Measurements from ENCODE around the gene COL23A1. TPM values are rescaled to one million over a fixed set of nuclear protein-coding genes. Genes with fewer than 3 reads are reported as not detected.

COL23A1 gene
- total and polyA plus RNA-seq, 2 donors (not counting 1 experiment from before 2014, with no cell fraction given), result 0.20 TPM; not detected in 1

DNA sequence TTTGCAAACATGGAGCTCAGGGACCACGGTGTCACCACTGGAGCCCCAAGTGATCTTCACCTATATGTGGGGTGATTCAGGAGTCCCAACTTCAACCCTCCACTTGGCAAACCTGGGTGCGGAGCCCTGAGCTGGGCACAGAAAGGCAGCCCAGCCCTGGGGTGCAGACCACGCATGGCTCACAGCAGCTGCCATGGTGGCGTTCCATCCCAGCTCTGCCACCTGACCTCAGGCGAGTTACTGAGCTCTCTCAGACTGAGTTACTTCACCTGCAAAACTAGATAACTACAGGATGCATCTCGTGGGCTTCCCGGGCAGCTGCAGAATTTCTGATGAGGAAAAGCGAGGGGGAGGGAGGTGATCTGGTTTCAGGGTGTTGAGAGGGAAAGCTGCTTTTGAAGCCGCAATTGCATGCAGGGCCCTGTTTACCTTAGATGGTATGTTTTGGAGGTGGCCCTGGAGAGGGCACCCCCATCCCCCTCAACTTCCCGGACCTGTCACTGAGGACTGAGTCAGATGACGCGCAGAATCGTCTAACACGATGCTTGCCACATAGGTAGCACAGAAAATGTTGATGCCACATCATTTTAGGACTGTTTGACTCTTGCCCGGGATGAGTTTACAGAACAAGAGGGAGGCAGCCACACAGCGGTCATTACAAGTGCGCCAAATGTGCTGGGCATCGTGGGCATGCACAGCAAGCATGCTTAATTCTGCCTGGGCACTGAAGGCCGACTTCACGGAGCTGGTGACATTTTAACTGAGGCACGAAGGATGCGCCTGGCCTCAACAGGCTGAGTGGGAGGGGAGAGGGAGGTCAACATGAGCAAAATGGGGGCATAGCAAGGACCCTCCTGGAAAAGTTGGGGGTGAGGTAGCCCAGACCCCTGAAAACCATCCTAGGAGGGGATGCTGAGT is 154.6 kb downstream of the COL23A1 start:
- no peaks in the 10 kb centered on the region for H3K4me1 Mint-ChIP-seq
- H4K20me1 ChIP-seq (ENCODE audit: control insufficient read depth, insufficient read depth, low read length, poor library complexity, severe bottlenecking), result no peaks in the 10 kb centered on the region
- no peaks in the 10 kb centered on the region for H3K9me3 Mint-ChIP-seq (ENCODE audit: insufficient read depth)
- no peaks in the 10 kb centered on the region for H3K79me2 ChIP-seq (ENCODE audit: control insufficient read depth, insufficient read depth, low read length)
- POLR2A ChIA-PET, result no interaction called here
- H3K9me3 ChIP-seq (ENCODE audit: control extremely low read depth in 1 of 3, control insufficient read depth in 2 of 3, insufficient read depth in 1 of 3, low read length in 2 of 3), result no peaks in the 10 kb centered on the region
- 90% methylated on average over 21 of the region's 22 CpGs for WGBS (ENCODE audit: insufficient coverage)
- H3K4me2 ChIP-seq (replicated peaks; ENCODE audit: low read depth, low read length, poor library complexity, severe bottlenecking), result no peak overlapping the region
- TF ChIP-seq EZH2 (IDR thresholded peaks at IDR 0.05; ENCODE audit: borderline replicate concordance, insufficient read depth, low read depth, low read length, poor library complexity, severe bottlenecking) (no peak), CTCF (IDR thresholded peaks at IDR 0.05) (no peak)
- intact Hi-C loops (cut with micrococcal nuclease), result no loop called here
- no peak overlapping the region for H3K27ac Mint-ChIP-seq
- H3K27ac ChIP-seq (ENCODE audit: low read length in 2 of 2), result no peak overlapping the region
- H3K4me1 ChIP-seq (ENCODE audit: control insufficient read depth in 2 of 2, insufficient read depth in 2 of 2, low read length in 2 of 2), result no peaks in the 10 kb centered on the region
- ATAC-seq (ENCODE audit: low read depth) (no peak), DNase-seq (no peak)
- H3K36me3 ChIP-seq (replicated peaks in 1 of 2; ENCODE audit: control extremely low read depth in 1 of 2, control insufficient read depth in 1 of 2, extremely low read depth in 1 of 2, insufficient read depth in 2 of 2, low read length in 1 of 2), result no peaks in the 10 kb centered on the region
- no peak overlapping the region for H3K4me3 ChIP-seq (ENCODE audit: control extremely low read depth in 1 of 5, extremely low read depth in 1 of 5, insufficient read depth in 1 of 5, low read depth in 2 of 5, low read length in 4 of 5)
- H3K4me3 Mint-ChIP-seq, result no peak overlapping the region
- no peaks in the 10 kb centered on the region for H3K27me3 ChIP-seq (replicated peaks in 1 of 4; ENCODE audit: control extremely low read depth in 1 of 4, control insufficient read depth in 3 of 4, insufficient read depth in 4 of 4, low read length in 3 of 4)
- CTCF ChIA-PET, result no interaction called here
- no peak overlapping the region for H3K9ac ChIP-seq (ENCODE audit: low read length)
- peaks cover 11% of the 10 kb centered on the region for H3K27me3 Mint-ChIP-seq
- H2AFZ ChIP-seq (ENCODE audit: insufficient read depth, low read depth, low read length, poor library complexity, severe bottlenecking), result no peak overlapping the region

GRCh38 chr5:178434851-178435250 is 155.3 kb downstream of the COL23A1 start:
- H3K36me3 ChIP-seq (replicated peaks in 1 of 2; ENCODE audit: control extremely low read depth in 1 of 2, control insufficient read depth in 1 of 2, extremely low read depth in 1 of 2, insufficient read depth in 2 of 2, low read length in 1 of 2), result no peaks in the 10 kb centered on the region
- H3K79me2 ChIP-seq (ENCODE audit: control insufficient read depth, insufficient read depth, low read length), result no peaks in the 10 kb centered on the region
- TF ChIP-seq EZH2 (IDR thresholded peaks at IDR 0.05; ENCODE audit: borderline replicate concordance, insufficient read depth, low read depth, low read length, poor library complexity, severe bottlenecking) (no peak), CTCF (IDR thresholded peaks at IDR 0.05) (no peak)
- no peak overlapping the region for H2AFZ ChIP-seq (ENCODE audit: insufficient read depth, low read depth, low read length, poor library complexity, severe bottlenecking)
- WGBS (ENCODE audit: insufficient coverage), result 69% methylated on average over 16 of the region's 17 CpGs
- Mint-ChIP-seq H3K27ac (no peak overlapping the region), H3K27me3 (peaks cover 11% of the 10 kb centered on the region), H3K4me3 (no peak overlapping the region), H3K9me3 (ENCODE audit: insufficient read depth) (no peaks in the 10 kb centered on the region), H3K4me1 (no peaks in the 10 kb centered on the region)
- DNase-seq (no peak), ATAC-seq (ENCODE audit: low read depth) (no peak)
- H3K9ac ChIP-seq (ENCODE audit: low read length), result no peak overlapping the region
- CTCF ChIA-PET, result no interaction called here
- H4K20me1 ChIP-seq (ENCODE audit: control insufficient read depth, insufficient read depth, low read length, poor library complexity, severe bottlenecking), result no peaks in the 10 kb centered on the region
- no peaks in the 10 kb centered on the region for H3K27me3 ChIP-seq (replicated peaks in 1 of 4; ENCODE audit: control extremely low read depth in 1 of 4, control insufficient read depth in 3 of 4, insufficient read depth in 4 of 4, low read length in 3 of 4)
- H3K4me3 ChIP-seq (ENCODE audit: control extremely low read depth in 1 of 5, extremely low read depth in 1 of 5, insufficient read depth in 1 of 5, low read depth in 2 of 5, low read length in 4 of 5), result no peak overlapping the region
- no peak overlapping the region for H3K27ac ChIP-seq (ENCODE audit: low read length in 2 of 2)
- intact Hi-C loops (cut with micrococcal nuclease), result no loop called here
- no peaks in the 10 kb centered on the region for H3K4me1 ChIP-seq (ENCODE audit: control insufficient read depth in 2 of 2, insufficient read depth in 2 of 2, low read length in 2 of 2)
- POLR2A ChIA-PET, result no interaction called here
- no peak overlapping the region for H3K4me2 ChIP-seq (replicated peaks; ENCODE audit: low read depth, low read length, poor library complexity, severe bottlenecking)
- no peaks in the 10 kb centered on the region for H3K9me3 ChIP-seq (ENCODE audit: control extremely low read depth in 1 of 3, control insufficient read depth in 2 of 3, insufficient read depth in 1 of 3, low read length in 2 of 3)

Data from B cell (primary cell).